GM11168 (cell line): ENCODE results near the gene RAX2.
"Not testable (repeated sequence)": the region's sequence is repeated elsewhere in the genome, so short reads cannot be mapped to it uniquely, and the experiment has no call there.

Experiments
- in situ Hi-C: fragments of 300-500 bp; cut with MboI; formaldehyde crosslinking; loops from one replicate; pipeline ENCODE4 v1.12.0; 2022; ENCODE audit warnings: low sequenced_read_pairs; ENCODE audit not compliant: unreplicated experiment

Gene RAX2

DNA sequence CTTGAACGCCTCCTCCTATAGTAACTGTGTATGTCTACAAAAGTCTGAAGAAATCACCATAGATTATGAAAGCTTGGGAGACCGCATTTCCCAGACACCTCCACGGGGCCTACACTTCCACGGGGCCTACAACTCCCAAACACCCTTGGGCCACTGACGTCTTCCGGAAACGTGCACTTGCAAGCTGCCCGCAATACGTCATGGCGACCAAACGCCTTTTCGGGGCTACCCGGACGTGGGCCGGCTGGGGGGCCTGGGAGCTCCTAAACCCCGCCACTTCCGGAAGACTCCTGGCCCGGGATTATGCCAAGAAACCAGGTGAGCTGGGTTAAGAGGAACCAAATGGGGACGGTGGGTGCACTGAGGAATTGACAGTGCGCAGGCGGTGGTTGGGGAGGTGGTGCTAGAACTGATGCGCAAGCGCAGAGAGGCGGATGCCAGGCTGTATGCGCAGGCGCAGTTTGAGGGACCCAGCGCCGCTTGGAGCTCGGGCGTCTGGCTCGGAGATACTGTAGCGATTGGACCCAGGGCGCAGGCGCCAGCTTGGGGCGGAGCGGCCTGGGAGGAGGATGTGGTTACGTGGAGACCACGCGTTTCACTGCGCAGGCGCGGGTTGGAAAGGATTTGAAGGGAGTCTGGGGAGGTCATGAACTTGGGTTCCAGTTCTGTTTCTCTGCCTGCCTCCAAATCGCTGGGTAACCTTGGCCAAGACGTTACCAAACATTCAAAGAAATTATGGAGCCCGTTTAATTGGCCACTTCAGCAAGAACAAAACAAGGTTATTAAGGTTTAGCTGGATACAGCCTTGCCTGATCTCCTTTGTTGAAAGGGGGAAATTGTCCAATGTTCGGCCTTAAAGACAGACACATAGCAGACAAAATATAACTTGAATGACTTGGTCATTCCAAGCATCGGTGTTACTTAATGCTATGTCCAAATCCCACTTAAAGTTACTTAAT lies 9.2 kb downstream of the RAX2 start, which contains the start of gene MRPL54:
TSS of gene MRPL54 (plus strand) at position 182 of the 959 bp plus-strand sequence. CDS start at position 201, 19 bp downstream.
- in situ Hi-C loops, result no loop called here

GRCh38 chr19:3762130-3762473 lies 9.9 kb downstream of the RAX2 start:
- in situ Hi-C loops, result no loop called here

- in situ Hi-C loops, result no loop called here
Observed at GRCh38 chr19:3761382-3762129, 10.5 kb downstream of the RAX2 start, which contains the start of gene APBA3. TSS of gene APBA3 (minus strand) at chr19:3761692. CDS start at chr19:3760264, 1,428 bp downstream.

GRCh38 chr19:3760871-3761361 lies 11.1 kb downstream of the RAX2 start:
- in situ Hi-C loops, result no loop called here

DNA sequence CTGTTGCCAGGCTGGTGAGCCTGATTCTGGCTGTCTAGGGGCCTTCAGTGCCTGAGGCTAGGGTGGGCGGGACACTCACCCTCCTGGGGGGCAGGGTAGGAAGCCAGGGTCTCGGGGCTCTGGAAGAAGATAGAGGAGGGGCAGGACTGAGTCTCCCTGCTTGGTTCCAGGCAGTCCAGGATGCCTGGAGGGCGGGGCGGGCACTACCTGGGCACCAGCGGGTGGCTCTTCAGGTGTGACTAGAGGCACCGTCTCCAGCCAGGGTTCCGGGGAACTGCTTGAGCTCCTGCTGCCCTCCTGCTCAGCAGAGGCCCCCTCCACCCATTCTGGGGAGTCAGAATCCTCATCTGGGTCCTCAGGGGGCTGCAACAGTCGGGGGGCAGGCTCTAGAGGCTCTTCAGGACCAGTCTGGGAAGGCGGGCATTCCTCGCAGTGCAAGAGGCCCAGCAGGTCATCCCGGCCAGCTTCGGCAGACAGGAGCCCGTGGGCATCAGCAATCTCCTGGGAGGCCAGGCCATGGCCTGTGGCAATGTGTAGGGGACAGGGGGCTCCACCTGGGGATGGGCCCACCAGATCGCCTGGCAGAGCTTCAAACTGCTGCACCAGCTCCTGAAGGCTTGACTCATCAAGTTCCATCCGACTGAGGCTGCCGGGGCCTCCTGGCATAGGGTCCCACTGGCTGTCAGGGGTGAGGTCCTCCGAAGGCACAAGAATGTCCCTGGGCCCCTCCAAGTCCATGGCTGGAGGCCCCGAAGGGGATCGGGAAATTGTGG lies 12.4 kb downstream of the RAX2 start:
- in situ Hi-C loops, result no loop called here

GRCh38 chr19:3758297-3758696 lies 13.7 kb downstream of the RAX2 start:
- in situ Hi-C loops, result not testable (repeated sequence)

DNA sequence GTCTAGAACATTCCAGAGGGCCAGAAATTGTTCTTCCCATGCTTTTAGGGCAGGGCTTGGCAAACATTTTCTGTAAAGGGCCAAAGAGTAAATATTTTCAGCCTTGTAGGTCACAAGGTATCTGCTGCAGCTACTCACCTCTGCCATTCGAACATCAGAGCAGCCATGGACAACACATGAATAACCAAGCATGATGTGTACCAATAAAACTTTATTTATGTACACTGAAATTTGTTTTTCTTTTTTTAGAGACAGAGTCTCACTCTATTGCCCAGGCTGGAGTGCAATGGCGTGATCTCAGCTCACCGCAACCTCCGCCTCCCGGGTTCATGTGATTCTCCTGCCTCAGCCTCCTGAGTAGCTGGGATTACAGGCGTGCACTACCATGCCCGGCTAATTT lies 14.3 kb downstream of the RAX2 start:
- in situ Hi-C loops, result not testable (repeated sequence)

GRCh38 chr19:3753631-3754410 lies 18.2 kb downstream of the RAX2 start:
- in situ Hi-C loops, result no loop called here

- in situ Hi-C loops, result no loop called here
Observed at GRCh38 chr19:3752492-3752891, 19.5 kb downstream of the RAX2 start.

GRCh38 chr19:3751236-3751635 lies 20.8 kb downstream of the RAX2 start:
- in situ Hi-C loops, result no loop called here

DNA sequence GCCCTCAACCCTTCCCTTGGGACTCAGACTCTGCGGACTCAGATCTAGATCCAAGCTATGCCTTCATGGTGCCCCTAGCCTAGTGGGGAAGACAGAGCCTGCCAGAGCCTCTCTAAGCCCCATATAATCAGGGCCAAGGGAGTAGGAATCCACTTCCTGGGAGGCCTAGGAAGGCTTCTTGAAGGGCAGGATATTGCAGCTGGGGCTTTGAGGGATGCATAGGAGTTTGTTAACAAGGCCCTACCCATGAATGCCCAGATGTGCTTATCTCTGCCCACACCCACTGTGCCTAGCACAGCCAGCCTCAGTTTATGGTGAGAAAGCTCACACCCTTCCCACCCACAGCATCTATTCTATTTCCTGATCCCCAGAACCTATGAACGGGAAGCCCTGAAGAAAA lies 21.8 kb downstream of the RAX2 start:
- in situ Hi-C loops, result no loop called here

DNA sequence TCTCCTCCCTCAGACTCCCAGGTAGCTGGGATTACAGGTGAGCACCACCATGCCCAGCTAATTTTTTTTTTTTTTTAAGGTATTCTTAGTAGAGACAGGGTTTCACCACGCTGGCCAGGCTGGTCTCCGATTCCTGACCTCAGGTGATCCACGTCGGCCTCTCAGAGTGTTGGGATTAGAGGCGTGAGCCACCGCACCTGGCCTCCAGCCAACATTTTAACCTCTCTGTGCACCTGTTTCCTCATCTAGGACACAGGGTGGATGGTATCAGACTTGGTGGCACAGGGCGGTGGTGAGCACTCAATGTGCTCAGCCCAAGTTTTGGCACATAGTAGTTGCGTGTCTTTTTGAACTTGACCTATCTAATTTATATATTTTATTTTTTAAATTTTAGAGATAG lies 23.1 kb downstream of the RAX2 start:
- in situ Hi-C loops, result no loop called here

- in situ Hi-C loops, result no loop called here
Observed at GRCh38 chr19:3746371-3747056, 25.5 kb downstream of the RAX2 start.

- in situ Hi-C loops, result no loop called here
Observed at GRCh38 chr19:3745363-3746045, 26.5 kb downstream of the RAX2 start.

- in situ Hi-C loops, result no loop called here
Observed at GRCh38 chr19:3743486-3743885, 28.5 kb downstream of the RAX2 start.

DNA sequence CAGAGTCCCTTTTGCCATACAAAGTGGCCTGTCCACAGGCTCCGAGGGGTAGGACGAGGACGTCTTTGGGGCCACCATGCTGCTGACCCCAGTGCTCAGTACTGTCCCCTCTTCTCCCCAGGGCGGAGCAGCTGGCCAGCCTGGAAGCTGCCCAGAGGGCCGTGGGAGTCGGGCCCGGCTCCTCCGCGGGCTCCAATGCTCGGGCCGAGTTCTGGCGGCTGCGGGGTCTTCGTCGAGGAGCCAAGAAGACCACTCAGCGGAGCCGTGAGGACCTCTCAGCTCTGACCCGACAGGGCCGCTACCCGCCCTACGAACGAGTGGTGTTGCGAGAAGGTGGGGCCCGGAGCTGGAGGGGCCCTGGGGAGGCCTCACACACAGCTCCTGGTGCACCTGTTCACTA lies 31.6 kb downstream of the RAX2 start:
- in situ Hi-C loops, result no loop called here

DNA sequence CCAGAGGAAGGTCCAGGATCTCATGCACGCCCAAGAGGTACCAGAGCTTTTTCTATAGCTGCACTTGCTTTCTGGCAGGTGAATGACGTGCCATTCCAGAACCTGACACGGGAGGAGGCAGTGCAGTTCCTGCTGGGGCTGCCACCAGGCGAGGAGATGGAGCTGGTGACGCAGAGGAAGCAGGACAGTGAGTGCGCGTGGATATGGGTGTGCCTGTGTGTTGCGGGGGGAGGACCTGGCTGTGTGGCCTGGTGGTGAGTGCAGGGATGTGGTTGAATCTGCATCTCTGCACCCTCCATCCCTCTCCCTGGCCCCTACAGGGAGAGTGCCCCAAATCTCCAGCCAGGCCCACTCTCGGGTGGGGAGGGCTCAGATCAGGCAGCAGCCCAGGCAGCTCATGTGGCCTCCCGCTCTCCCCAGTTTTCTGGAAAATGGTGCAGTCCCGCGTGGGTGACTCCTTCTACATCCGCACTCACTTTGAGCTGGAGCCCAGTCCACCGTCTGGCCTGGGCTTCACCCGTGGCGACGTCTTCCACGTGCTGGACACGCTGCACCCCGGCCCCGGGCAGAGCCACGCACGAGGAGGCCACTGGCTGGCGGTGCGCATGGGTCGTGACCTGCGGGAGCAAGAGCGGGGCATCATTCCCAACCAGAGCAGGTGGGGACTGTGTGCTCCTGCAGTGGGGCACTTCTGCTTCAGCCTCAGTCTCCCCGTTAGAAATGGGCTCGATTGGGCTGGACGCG lies 33.4 kb downstream of the RAX2 start:
- in situ Hi-C loops, result no loop called here
